NCI-H345 treated with DMSO at 0.1 percent for 48 hours (cell line): ENCODE measurements around the gene CCDC121.

ENCODE experiments used
- DNase-seq: peaks from one replicate; lab custom pipeline; 2025; ENCODE audit not compliant: unreplicated experiment; lab: John Stamatoyannopoulos, UW

The CCDC121 gene, protein sequence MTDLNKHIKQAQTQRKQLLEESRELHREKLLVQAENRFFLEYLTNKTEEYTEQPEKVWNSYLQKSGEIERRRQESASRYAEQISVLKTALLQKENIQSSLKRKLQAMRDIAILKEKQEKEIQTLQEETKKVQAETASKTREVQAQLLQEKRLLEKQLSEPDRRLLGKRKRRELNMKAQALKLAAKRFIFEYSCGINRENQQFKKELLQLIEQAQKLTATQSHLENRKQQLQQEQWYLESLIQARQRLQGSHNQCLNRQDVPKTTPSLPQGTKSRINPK

DNA sequence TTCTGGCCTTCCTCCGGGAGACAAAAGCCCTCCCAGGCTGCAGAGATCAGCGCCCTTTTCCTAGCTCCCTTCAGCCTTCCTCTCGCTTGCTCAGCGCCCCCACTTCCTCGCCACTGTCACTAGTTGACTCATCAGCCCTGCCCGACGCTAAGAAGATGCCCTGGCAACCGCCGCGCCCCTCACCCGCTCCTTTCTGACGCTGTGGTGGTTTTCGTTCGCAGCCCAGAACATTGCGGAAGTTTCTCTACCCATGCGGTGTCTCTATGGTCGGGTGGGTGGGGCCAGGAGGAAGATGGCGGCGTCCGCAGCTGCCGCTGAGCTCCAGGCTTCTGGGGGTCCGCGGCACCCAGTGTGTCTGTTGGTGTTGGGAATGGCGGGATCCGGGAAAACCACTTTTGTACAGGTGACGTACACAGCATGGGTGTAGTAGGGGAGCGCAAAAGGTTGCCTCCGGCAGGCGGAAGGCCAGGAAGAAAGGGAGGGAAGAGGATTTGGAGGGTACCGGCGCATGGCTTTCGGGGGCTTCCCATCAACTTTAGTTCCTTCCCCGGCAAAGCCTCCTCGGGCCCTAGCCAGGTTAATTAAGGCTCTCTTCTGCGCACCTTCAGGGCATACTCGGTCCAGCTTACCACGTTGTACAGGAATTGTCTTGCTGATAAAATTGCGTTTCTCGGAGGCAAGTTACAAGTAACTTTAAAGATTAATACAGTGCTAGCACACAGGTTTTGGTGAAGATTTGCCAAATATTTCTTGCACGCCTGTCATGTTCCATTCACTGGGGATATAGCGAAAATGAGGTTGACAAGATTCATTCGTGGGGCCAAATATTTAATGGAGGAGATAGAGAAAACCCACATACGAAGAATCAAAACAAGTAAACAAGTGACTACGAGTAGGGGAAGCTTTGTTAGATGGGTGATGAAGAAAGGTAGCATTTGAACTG is at the start of gene CCDC121, which contains the start of gene GPN1:
CCDC121 (minus strand) TSS at position 246 of the 943 bp plus-strand sequence. CDS start 1,213 bp downstream, outside the sequence.
GPN1 (plus strand) TSS at position 284 of the 943 bp plus-strand sequence; CDS start at position 293, 9 bp downstream.
- DNase-seq, result peak; percentile 84

DNA sequence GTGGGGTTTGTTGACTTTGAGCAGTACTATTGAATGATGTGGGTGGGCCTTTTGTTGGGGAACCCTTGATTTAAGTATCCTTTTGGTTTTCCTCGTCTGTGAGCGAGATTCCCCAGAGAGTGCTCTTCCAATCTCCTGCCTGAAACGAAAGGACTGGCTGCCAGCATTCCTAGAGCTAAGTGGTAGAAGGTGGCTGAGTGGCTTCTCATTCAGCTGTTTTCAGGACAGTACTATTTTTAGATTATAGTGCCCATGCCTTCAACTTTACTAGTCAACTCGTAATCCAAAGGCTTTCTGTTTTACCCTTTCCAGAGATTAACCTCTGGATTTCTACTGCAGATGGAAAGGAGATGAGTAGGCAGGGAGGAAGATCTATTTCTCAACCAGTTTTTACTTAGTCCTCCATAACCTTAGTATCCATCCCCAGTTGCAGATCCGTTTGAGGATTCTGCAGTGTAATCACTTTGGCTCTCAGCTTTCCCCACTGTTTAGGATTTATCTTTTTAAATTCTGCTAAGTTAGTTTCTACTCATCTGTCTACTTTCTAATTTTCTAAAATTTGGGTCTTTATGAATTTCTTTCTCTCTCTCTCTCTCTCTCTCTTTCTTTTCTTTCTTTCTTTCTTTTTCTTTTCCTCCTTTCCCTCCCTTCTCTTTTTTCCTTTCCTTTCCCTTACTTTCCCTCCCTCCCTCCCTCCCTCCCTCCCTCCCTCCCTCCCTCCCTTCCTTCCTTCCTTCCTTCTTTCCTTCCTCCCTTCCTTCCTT is 44.1 kb upstream of the CCDC121 start:
- DNase-seq, result no peak

DNA sequence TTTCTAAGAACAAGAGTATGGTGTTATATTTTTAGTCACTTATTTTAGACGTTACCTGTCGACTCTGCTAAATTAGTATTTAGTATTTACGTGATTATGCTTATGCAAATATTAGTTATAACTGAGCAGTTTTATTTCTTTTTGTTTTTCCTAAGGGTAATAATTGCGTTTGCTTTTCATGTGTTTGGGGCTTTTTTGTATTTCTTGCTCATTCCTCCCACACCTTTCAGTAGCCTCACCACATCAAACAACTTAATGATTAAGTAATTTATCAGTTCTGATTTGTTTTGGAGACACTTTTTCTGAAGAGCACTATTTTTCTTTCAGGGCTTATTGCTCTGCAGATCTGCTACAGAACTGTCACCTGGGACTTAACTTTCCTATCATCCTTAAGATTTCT is 42.4 kb upstream of the CCDC121 start:
- DNase-seq, result no peak

DNA sequence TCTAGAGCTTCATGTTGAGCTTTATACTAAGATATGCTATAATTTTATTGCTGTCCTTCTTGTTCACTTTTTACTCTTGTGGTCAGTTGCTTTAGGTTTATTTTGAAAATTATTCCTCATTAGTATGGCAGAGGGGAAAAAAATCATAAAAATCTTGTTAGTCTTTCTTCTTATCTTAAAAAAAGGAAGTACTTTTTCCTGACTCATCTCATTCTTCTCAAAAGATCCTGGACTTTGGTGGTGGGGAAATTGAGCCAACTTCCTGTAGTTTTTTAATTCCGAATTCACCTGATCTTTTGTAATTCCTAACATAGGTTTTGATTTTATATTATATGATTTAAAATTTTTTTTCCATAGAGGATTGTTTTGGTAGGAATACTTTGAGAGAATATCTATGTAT is 38.6 kb upstream of the CCDC121 start:
- no peak for DNase-seq

DNA sequence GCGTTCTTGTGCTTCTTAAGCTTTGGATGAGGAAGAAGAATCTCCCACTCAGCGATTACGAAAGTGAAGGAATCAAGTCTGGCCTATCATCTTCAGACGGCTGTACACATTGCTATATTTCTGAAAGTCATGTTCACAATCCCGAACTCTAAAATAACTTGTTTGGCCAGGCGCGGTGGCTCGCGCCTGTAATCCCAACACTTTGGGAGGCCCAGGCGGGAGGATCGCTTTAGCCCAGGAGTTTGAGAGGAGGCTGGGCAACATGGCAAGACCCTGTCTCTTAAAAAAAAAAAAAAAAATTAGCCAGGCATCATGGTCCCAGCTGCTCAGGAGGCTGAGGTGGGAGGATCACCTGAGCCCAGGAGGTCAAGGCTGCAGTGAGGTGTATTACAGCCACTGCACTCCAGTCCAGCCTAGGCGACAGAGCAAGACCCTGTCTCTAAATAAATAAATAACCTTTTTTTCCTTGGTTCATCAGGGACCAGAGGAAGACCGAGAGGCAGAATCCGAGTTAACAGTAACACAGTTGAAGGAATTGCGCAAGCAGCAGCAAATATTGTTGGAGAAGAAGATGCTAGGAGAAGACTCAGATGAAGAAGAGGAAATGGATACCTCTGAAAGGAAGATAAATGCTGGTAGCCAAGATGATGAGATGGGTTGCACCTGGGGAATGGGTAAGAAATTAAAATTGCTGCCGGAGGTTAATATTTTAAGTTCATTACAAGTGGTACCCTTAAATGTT is 36.0 kb upstream of the CCDC121 start:
- DNase-seq, result no peak

DNA sequence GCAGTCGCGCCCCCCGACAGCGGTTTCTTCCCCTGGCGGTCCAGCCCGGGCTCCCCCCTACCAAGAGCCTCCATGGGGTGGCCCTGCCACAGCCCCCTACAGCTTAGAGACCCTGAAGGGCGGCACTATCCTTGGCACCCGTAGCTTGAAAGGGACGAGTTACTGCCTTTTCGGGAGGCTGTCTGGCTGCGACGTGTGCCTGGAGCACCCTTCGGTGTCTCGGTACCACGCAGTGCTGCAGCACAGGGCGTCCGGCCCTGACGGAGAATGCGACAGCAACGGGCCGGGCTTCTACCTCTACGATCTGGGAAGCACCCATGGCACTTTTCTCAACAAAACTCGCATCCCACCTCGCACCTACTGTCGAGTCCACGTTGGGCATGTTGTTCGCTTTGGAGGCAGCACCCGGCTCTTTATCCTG is 35.4 kb upstream of the CCDC121 start:
- no peak for DNase-seq

DNA sequence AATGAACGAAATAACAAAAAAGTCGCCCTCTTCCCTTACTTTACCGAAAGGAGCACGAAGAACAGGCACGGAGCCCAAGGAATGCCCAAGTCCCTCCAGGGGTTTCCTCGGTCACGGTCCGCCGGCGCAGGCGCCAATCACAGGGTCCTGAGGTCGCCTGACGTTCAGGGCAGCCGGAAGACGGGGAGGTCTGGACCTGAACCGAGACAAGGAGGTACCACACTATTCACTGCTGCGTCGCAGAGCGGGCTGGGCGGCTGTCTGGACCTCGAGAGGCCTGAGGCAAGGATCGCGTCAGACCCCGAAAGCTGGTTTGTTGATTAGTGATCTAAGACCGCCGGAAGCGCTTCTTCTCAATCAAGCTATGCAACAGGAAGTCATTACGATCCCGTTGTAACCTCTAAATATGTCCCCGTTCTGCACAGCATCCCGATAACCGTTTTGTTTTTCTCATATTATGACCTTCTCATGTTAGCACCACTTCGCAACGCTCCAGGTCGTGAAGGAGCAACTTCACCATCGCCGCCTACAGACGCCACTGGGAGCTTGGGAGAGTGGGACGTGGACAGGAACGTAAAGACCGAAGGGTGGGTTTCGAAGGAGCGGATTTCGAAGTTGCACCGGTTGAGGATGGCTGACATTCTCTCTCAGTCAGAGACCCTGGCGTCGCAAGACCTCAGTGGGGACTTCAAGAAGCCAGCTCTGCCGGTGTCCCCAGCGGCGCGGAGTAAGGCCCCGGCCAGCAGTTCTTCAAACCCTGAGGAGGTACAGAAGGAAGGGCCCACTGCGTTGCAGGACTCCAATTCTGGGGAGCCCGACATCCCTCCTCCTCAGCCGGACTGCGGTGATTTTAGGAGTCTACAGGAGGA is 34.7 kb upstream of the CCDC121 start, which contains the start of the genes SLC4A1AP and SUPT7L:
SLC4A1AP (plus strand) TSS at position 605 of the 869 bp plus-strand sequence; CDS start at position 631, 26 bp downstream.
SUPT7L (minus strand) TSS at position 330 of the 869 bp plus-strand sequence. CDS start 1,422 bp downstream, outside the sequence.
- DNase-seq, result peak; percentile 91

DNA sequence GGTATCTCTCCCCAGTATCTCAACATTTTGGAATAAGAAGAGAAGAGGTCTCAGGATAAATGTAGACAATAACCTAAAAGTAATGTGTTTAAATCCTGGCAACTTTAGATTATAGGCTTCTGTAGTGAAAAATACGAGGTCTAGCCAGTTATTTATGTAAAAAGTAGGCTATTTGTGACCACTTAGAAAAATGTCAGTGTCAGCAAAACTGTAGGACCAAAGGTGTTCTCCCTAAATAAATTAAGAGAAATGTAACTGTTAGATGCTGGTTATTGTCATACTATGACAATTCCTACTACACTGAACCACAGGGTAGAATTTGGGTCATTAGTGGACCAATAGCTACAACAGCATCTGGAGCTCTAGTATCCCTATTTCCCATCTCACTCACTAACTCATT is 32.6 kb upstream of the CCDC121 start:
- no peak for DNase-seq

DNA sequence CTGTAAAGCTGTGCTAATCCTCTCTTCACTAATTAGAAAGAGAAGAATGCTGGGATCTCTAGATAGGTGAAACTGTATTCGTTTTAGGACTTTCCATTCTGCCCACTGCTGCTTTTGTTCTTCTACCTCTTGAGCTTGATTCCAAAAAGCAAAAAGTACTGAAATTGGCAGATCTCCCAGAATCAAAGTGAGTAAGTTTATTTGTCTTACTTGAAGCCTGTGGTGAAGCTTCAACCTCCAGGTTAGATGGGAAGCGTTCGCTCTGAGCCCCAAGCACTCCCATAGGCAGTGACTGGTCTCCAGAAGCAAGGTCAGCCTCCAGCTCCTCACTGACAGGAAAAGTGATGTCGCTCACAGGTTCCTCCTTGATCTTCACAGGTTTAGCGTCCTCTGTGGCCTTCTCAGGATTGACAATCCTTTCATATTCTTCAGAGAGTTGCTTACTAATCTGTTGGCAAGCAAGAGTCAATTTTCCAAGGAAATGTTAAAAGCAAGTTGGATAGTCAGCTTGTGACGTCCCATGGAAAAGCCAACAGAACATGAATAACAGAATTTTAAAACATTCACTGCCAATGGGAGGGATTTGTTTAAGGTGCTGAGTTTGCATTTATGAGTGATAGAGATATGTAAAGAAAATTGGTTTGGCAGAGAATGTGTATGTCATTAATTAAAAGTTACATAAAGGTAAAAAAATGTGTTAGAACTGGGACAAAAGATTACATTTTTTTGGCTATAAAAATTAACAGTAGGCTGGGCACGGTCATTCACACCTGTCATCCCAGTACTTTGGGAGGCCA is 26.5 kb upstream of the CCDC121 start:
- no peak for DNase-seq

DNA sequence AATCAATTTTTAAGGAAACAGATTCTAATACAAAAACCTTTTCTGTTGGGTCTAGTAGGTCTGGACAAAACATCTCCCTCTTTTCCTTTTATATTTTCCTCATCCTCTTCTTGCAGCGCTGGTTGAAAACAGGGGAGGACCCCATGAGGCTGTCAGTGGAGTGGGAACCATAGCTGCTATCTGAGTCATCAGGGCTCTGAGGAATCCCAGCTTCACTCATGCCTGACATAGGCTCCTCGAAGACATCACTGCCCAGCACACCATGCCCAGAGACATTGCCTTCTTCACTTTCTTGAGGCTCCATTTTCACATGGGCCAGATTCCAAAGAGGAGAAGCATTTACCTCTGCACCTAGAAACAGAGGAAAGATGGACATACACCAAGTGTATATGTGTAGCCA is 24.6 kb upstream of the CCDC121 start:
- no peak for DNase-seq

DNA sequence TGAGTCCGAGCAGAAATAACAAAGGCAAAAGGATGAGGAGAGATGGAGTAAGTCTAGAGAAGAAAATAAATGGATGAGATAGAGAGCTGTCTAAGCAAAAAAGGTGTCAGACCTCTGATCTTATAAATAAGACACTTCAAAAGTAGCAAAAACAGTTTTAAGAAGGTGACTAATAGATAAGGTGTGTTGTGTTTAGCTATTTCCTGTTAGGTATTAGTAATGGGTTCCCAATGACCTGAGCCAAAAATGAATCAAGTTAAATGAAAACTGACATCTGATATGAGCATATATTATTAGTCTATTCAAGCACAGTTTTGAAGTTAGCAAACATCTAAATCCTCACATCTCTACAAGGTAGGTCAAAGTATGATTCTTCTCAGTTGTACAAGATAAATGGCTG is 24.0 kb upstream of the CCDC121 start:
- no peak for DNase-seq

DNA sequence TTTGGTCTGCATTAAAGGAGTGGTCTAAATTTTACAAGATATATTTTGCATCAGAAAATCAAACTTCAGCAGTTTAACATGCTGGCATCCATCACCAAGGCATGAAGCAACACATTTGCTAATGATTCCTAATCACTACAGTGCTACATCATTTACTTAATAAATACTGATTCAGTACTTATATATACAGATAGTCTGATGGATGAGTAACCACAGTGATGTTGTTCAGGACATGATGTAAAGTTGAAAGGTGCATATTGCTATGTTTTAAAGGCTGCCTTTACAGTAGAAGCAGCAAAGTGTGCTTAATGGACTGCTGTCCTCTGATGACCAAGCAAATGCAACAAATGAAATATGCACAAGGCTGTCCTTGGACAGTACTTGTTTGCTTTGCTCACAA is 23.5 kb upstream of the CCDC121 start:
- DNase-seq, result no peak

DNA sequence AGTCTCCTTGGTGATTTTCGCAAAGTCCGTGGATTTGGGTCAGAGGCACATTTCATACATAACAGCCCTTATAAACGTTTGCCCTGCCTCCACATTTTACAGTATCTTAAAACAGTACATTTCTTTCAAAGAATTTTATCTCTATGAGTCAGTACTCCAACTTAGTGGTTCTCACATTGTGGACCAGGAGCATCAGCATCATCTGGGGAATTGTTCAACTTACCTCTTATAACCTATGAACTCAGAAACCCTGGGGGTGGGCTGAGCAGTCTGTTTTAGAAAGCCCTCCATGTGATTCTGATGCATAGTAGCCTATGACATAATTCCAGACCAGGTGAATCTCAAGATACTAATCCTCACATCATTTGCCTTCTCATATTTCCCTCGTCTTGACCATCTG is 22.2 kb upstream of the CCDC121 start:
- no peak for DNase-seq

DNA sequence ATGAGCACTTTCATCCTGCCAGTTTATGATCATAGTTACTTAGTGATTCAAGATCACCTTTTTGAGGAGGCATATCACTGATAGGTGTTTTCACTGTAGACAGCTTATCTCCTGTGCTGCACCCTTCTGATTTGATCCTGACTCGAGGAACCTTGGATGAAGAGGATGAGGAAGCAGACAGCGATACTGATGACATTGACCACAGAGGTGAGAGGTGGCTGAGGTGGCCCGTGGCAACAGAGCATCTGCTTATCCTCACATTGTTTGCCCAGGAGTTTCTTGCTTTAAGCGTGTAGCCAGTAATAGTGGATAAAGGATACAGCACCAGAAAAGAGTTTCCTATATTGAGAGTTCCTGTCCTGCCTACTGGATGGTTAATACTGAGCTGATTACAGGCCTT is 18.9 kb upstream of the CCDC121 start:
- no peak for DNase-seq

DNA sequence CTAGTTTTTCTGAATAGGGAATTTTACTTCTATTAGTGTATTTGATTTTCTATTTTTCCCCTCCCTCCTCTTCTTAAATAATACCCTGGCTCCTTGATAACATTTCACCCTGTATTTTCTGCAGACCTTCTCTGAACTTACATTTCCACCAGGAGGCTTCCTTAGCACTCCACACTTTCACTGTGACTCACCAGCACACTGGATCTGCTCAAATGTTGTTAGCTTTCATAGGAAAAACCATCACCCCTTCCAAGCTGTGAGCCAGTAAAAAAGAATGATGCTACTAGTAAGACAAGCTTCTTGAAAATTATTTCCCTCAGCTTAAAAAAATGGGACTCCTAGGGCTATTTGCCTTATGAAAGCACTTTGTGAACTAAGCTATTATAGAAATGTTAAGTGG is 18.5 kb upstream of the CCDC121 start:
- DNase-seq, result no peak

DNA sequence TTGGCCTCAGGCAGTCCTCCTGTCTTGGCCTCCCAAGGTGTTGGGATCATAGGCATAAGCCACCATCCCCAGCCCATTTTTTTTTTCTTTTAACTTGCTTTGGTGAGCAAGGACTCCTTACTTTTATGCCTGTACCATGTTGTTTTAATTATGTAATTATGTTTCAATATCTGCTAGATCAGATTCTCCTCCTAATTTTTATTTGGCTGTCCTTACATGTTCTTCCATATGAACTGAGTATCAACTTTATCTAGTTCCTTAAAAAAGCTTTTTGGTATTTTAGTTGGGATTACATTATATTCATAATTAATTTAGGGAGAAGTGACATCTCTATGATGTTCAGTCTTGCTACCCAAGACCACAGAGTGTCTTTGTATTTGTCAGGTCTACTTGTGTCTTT is 16.4 kb upstream of the CCDC121 start:
- DNase-seq, result no peak

DNA sequence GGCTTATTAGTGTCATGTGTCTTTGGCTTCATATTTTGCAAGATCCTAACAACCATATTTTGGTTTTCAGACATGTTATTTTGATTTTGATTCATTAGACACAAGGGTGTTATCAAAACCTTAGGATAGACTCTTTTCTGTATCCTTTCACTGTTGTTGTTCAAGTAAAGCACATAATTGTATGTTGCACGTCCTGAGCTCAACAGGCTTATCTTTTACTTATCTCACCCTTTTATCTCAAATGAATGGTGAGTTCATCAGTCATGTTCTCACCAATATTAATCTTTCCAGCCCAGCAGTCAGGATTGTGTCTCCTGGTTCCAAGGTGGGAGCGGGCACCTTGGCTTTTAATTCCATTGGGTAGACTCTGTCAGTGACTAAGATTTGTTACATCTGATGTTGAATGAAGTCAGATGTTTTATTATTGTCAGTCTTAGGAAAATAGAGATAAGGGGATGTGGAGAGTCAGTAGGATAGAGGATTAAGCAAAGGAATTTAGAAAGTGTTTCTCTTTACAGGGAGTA is 12.0 kb upstream of the CCDC121 start:
- DNase-seq, result no peak

DNA sequence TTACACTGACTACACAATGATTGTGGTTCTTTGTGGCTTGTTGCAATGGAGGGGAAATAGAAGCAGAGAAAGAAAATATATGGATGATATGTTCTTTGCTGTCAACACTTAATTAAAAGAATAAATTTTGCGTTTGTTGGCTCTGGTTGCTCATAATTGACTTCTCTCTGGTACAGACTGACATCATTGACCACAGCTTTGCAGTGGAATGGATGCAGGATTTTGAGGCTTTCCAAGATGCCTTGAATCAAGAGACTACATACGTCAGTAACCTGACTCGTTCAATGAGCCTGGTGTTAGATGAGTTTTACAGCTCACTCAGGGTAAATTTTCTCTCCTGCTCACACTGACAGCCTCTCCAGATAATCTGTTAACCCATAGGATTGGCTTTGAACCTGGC is 9.9 kb upstream of the CCDC121 start:
- DNase-seq, result no peak
